Aorta (tissue), 5 donors: ENCODE measurements around the gene VAV3. TPM values are rescaled to one million over a fixed set of nuclear protein-coding genes. Genes with fewer than 3 reads are reported as not detected.

ENCODE experiments used
- ATAC-seq: fragments of 200-7000 bp; cut with Tn5 transposase; one replicate; pipeline ENCODE4 v1.9.1; 2022; ENCODE audit warnings: moderate library complexity; ENCODE audit not compliant: low FRiP score
- DNase-seq, 2 donors: peaks; one replicate each; pipeline ENCODE4 v3.0.0-alpha.2; 2020
- H3K27ac ChIP-seq, 2 donors: one replicate each; pipeline ENCODE4 v1.5.1; 2013; ENCODE audit warnings: low read length in 2 of 2, mild to moderate bottlenecking in 2 of 2, moderate library complexity in 2 of 2, control low read depth in 1 of 2, inconsistent platforms in 1 of 2, low read depth in 1 of 2
- H3K27me3 ChIP-seq, 2 donors: one replicate each; pipeline ENCODE4 v1.6.1; 2013; ENCODE audit warnings: control low read depth in 1 of 2, low read length in 1 of 2, mild to moderate bottlenecking in 1 of 2, moderate library complexity in 1 of 2; ENCODE audit not compliant: insufficient read depth in 2 of 2, control insufficient read depth in 1 of 2
- H3K36me3 ChIP-seq, 2 donors: one replicate each; pipeline ENCODE4 v1.6.1; 2013; ENCODE audit warnings: control low read depth in 1 of 2, low read length in 1 of 2, mild to moderate bottlenecking in 1 of 2; ENCODE audit not compliant: insufficient read depth in 2 of 2, control insufficient read depth in 1 of 2
- H3K4me1 ChIP-seq, 2 donors: one replicate each; pipeline ENCODE4 v1.6.1; 2013; ENCODE audit warnings: low read length in 2 of 2, control low read depth in 1 of 2, mild to moderate bottlenecking in 1 of 2, moderate library complexity in 1 of 2; ENCODE audit not compliant: insufficient read depth in 2 of 2, control insufficient read depth in 1 of 2
- H3K4me3 ChIP-seq, 2 donors: one replicate each; pipeline ENCODE4 v1.5.1; 2013; ENCODE audit warnings: low read length in 2 of 2, control low read depth in 1 of 2, mild to moderate bottlenecking in 1 of 2
- H3K9me3 ChIP-seq: one replicate; pipeline ENCODE4 v1.6.1; 2013; ENCODE audit warnings: mild to moderate bottlenecking, low read length; ENCODE audit not compliant: control insufficient read depth
- WGBS, 2 donors: extraction: QIAGEN DNeasy Blood & Tissue Kit; methylation state at CpG; one replicate each; pipeline ENCODE4 v1.1.7; 2013; 5-methylcytosine and 5-hydroxymethylcytosine counted together
- intact Hi-C, 2 donors: fragments of 100-400 bp; cut with DNase I; formaldehyde crosslinking; loops; one replicate each; pipeline versions ENCODE4 v1.14.2 to v1.15.0; 2022
- polyA plus RNA-seq, 2 donors: library from polyadenylated mRNA; stranded (reverse); fragments of 200-250 nt; gene quantifications; one replicate each; pipeline ENCODE4 v1.2.3, GENCODE V29; 2013
- total RNA-seq, 2 donors: library from RNA; stranded (reverse); fragmentation: NEBNext Ultra II Directional; extraction: Animal tissue kit (Norgen Biotek cat#: 25700); gene quantifications; one replicate each; pipeline ENCODE4 v1.2.1, GENCODE V29; 2021
- donor health status: healthy with polysubstance abuse.
- donor health status: Bipolar disorder and iron deficiency.
- donor health status: DM: no; HTN: no; CAD: no.
- donor health status: DM: no; HTN: no; CAD: no.
- donor health status: DM: yes; HTN: yes; CAD: no.

The VAV3 gene
- total and polyA plus RNA-seq, 4 donors: 0.33 to 8.8 (median 4.7) TPM

DNA sequence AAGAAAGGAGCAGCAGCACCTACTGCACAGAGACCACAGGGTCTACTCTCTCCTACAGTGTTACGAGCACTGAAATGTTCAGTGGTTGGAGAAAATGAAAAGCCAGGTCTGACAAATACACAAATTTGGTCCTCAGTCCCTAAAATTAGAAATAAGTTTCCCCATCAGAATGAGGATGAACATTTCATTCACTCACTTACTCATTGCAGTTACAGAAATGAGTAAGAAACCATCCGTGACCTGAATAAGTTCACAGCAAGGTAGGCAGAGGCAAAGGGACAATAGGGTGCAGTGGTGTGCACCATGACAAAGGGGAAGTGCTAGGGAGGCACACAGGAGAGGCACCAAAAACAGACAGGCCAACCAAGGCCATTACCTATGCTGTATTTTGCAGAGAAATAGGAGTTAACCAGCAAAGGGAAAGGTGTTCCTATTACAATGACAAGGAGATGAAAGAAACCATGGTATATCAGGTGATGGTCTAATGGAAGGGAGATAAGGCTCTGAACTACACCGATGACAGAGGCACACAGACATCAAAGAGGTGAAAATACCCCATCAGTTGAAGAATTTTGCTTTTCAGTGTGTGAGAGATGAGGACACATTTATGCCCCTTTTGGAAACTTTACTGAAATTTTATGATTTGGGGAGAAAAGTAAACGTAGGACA is 29.4 kb downstream of the VAV3 start:
- Histone ChIP-seq H3K4me3 (no peak overlapping the region), H3K27ac (no peak overlapping the region), H3K9me3 (no peaks in the 10 kb centered on the region), H3K4me1 (no peaks in the 10 kb centered on the region), H3K36me3 (no peaks in the 10 kb centered on the region), H3K27me3 (no peaks in the 10 kb centered on the region)
- ATAC-seq: no peak
- intact Hi-C loops: no loop called here
- DNase-seq: no peak
- WGBS, 2 donors: 83% methylated on average over 4 of the region's 4 CpGs

DNA sequence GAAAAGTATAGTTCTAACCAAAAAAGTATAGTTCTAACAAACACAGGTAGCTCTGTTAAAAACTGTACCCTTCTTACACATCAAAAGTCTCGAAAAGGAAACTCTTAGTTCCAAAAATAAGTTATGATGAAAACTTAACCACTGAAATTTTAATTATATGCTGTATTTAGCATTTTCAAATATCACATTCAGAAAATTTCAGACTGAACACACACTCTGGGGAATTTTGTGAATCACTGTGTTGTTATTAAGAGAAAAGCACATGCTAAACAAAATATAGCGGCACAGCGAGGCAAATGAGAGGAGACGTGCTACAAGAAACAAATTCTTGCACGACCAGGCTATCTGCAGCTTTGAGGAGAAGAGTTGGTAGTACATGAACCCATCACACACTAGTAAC is 30.4 kb downstream of the VAV3 start:
- WGBS, 2 donors: 77% methylated on average over 5 of the region's 5 CpGs
- no peaks in the 10 kb centered on the region for H3K27me3 ChIP-seq
- H3K27ac ChIP-seq: no peak overlapping the region
- H3K4me1 ChIP-seq: no peaks in the 10 kb centered on the region
- DNase-seq: no peak
- no peaks in the 10 kb centered on the region for H3K36me3 ChIP-seq
- H3K4me3 ChIP-seq: no peak overlapping the region
- intact Hi-C loops: no loop called here
- no peaks in the 10 kb centered on the region for H3K9me3 ChIP-seq
- ATAC-seq: no peak

- H3K4me3 ChIP-seq: no peak overlapping the region
- ATAC-seq (no peak), DNase-seq (no peak)
- WGBS, 2 donors: 88 to 95% methylated on average over 1 of the region's 1 CpG
- H3K27ac ChIP-seq: no peak overlapping the region
- no peaks in the 10 kb centered on the region for H3K36me3 ChIP-seq
- intact Hi-C loops: no loop called here
- no peaks in the 10 kb centered on the region for H3K27me3 ChIP-seq
- no peaks in the 10 kb centered on the region for H3K4me1 ChIP-seq
- H3K9me3 ChIP-seq: no peaks in the 10 kb centered on the region
These were observed 31.2 kb downstream of the VAV3 start for GRCh38 chr1:107933736-107934135.

DNA sequence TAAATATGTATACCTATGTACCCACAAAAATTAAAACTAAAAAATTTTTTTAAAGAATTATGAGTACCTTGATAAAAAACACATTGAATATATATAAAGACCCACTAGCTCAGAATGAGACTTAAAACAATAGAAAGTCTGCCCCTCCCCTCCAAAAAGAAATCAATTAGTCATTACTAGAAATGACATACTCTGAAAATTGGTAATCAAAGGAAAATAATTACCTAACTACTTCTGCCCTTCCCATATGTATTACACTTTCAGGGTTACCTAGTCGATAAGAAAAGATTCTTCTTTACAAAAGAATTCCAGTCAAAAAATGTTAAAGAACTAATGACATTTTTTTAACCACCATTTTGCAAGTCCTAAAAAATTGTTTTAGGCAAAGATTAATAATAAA is 34.7 kb downstream of the VAV3 start:
- H3K36me3 ChIP-seq: no peaks in the 10 kb centered on the region
- WGBS, 2 donors: 90 to 93% methylated on average over 1 of the region's 1 CpG
- H3K4me3 ChIP-seq: no peak overlapping the region
- no peaks in the 10 kb centered on the region for H3K27me3 ChIP-seq
- H3K9me3 ChIP-seq: no peaks in the 10 kb centered on the region
- intact Hi-C loops: no loop called here
- ATAC-seq (no peak), DNase-seq (no peak)
- H3K4me1 ChIP-seq: no peaks in the 10 kb centered on the region
- H3K27ac ChIP-seq: no peak overlapping the region

GRCh38 chr1:107927820-107928219 is 37.2 kb downstream of the VAV3 start:
- 94% methylated on average over 2 of the region's 2 CpGs for WGBS, 2 donors
- Histone ChIP-seq H3K4me3 (no peak overlapping the region), H3K27me3 (no peaks in the 10 kb centered on the region), H3K36me3 (no peaks in the 10 kb centered on the region), H3K27ac (no peak overlapping the region), H3K4me1 (no peaks in the 10 kb centered on the region), H3K9me3 (no peaks in the 10 kb centered on the region)
- ATAC-seq: no peak
- intact Hi-C loops: no loop called here
- no peak for DNase-seq

- H3K36me3 ChIP-seq: no peaks in the 10 kb centered on the region
- no peaks in the 10 kb centered on the region for H3K4me1 ChIP-seq
- no peak for ATAC-seq
- H3K27me3 ChIP-seq: no peaks in the 10 kb centered on the region
- WGBS, 2 donors: 91 to 92% methylated on average over 3 of the region's 3 CpGs
- H3K9me3 ChIP-seq: no peaks in the 10 kb centered on the region
- no peak overlapping the region for H3K4me3 ChIP-seq
- intact Hi-C loops: no loop called here
- no peak for DNase-seq
- no peak overlapping the region for H3K27ac ChIP-seq
These were observed 38.4 kb downstream of the VAV3 start for GRCh38 chr1:107926436-107927080.

- Histone ChIP-seq H3K27ac (no peak overlapping the region), H3K27me3 (no peaks in the 10 kb centered on the region), H3K9me3 (no peaks in the 10 kb centered on the region), H3K4me3 (no peak overlapping the region), H3K4me1 (no peaks in the 10 kb centered on the region), H3K36me3 (no peaks in the 10 kb centered on the region)
- ATAC-seq (no peak), DNase-seq (no peak)
- intact Hi-C loops: no loop called here
- WGBS, 2 donors: 48 to 86% methylated on average over 1 of the region's 1 CpG
These were observed 39.4 kb downstream of the VAV3 start for GRCh38 chr1:107925565-107925964.

DNA sequence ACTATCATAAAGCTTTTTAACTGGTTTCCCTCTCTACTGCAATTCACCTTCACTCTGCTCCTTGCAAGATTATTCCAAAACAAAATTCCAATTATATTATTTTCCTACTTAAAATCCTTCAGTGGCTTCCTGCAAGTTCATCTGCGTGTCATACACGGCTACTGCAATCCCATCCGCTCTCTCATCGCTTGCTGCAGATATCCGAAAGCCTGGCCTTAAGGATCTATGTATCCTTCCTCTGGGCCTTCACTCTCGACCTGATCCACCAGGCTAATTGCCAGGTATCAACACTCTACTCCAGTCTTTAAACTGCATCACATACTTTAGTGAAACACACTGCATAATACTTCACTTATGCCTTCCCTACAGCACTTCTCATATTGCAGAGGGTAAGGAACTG is 44.0 kb downstream of the VAV3 start:
- ATAC-seq (no peak), DNase-seq (no peak)
- no peak overlapping the region for H3K4me3 ChIP-seq
- H3K36me3 ChIP-seq: no peaks in the 10 kb centered on the region
- H3K9me3 ChIP-seq: no peaks in the 10 kb centered on the region
- no peaks in the 10 kb centered on the region for H3K27me3 ChIP-seq
- no peak overlapping the region for H3K27ac ChIP-seq
- no peaks in the 10 kb centered on the region for H3K4me1 ChIP-seq
- WGBS, 2 donors: 82 to 87% methylated on average over 6 of the region's 6 CpGs
- intact Hi-C loops: no loop called here

- Histone ChIP-seq H3K27ac (no peak overlapping the region), H3K27me3 (no peaks in the 10 kb centered on the region), H3K4me3 (no peak overlapping the region), H3K4me1 (no peaks in the 10 kb centered on the region), H3K9me3 (no peaks in the 10 kb centered on the region), H3K36me3 (no peaks in the 10 kb centered on the region)
- no peak for DNase-seq
- 90 to 94% methylated on average over 1 of the region's 1 CpG for WGBS, 2 donors
- intact Hi-C loops: no loop called here
- no peak for ATAC-seq
These were observed 44.4 kb downstream of the VAV3 start for GRCh38 chr1:107920561-107920960.
